HG02981 (cell line): ENCODE measurements around the gene ARL2.
"Not testable (repeated sequence)": the region's sequence is repeated elsewhere in the genome, so short reads cannot be mapped to it uniquely, and the experiment has no call there.

ENCODE experiments used
- ATAC-seq: cut with Tn5 transposase; IDR thresholded peaks from one replicate; pipeline ENCODE4 v1.9.1; 2021; ENCODE audit warnings: mild to moderate bottlenecking, moderate library complexity; ENCODE audit not compliant: unreplicated experiment

ARL2 gene

GRCh38 chr11:65003968-65004367 is 10.0 kb upstream of the ARL2 start:
- not testable (repeated sequence) for ATAC-seq

GRCh38 chr11:65008016-65008415 is 5.9 kb upstream of the ARL2 start:
- no peak for ATAC-seq

GRCh38 chr11:65008873-65009272 is 5.1 kb upstream of the ARL2 start:
- ATAC-seq, result no peak

- peak; percentile 66 for ATAC-seq
Observed at GRCh38 chr11:65013130-65013887, 651 bp upstream of the ARL2 start.

- ATAC-seq, result no peak
Observed at GRCh38 chr11:65014726-65015227, 817 bp downstream of the ARL2 start.

- no peak for ATAC-seq
Observed at GRCh38 chr11:65016705-65017104, 2.7 kb downstream of the ARL2 start.

- ATAC-seq, result no peak
Observed at GRCh38 chr11:65017937-65018336, 4.0 kb downstream of the ARL2 start.

GRCh38 chr11:65019824-65020223 is 5.9 kb downstream of the ARL2 start:
- no peak for ATAC-seq

- ATAC-seq, result no peak
Observed at GRCh38 chr11:65021003-65021402, 7.0 kb downstream of the ARL2 start.

GRCh38 chr11:65021509-65021908 is 7.5 kb downstream of the ARL2 start:
- ATAC-seq, result no peak

- ATAC-seq, result not testable (repeated sequence)
Observed at GRCh38 chr11:65023502-65023901, 9.5 kb downstream of the ARL2 start.

GRCh38 chr11:65026810-65027209 is 12.8 kb downstream of the ARL2 start:
- ATAC-seq, result no peak

- peak; percentile 74 for ATAC-seq
Observed at GRCh38 chr11:65027213-65028067, 13.5 kb downstream of the ARL2 start, which contains the start of gene SNX15. TSS of gene SNX15 (plus strand) at chr11:65027439. CDS start at chr11:65027538, 99 bp downstream.

GRCh38 chr11:65032216-65032615 is 18.3 kb downstream of the ARL2 start:
- ATAC-seq, result no peak

GRCh38 chr11:65034423-65034822 is 20.5 kb downstream of the ARL2 start:
- ATAC-seq, result no peak

GRCh38 chr11:65035579-65035978 is 21.6 kb downstream of the ARL2 start:
- ATAC-seq, result no peak

- ATAC-seq, result no peak
Observed at GRCh38 chr11:65036931-65037330, 23.0 kb downstream of the ARL2 start.

- ATAC-seq, result no peak
Observed at GRCh38 chr11:65040520-65040846, 26.5 kb downstream of the ARL2 start.

GRCh38 chr11:65040847-65041622 is 27.1 kb downstream of the ARL2 start, which contains the start of gene SAC3D1:
TSS of gene SAC3D1 (plus strand) at chr11:65041210. CDS start at chr11:65041293, 83 bp downstream.
- peak; percentile 91 for ATAC-seq

- no peak for ATAC-seq
Observed at GRCh38 chr11:65042891-65043290, 28.9 kb downstream of the ARL2 start.
